MM.1S (cell line): Measurements from ENCODE around the gene ZSWIM4.

Source experiments
- EZH2 ChIP-seq: fragments of 300-600 bp; sonication (generic); optimal IDR thresholded peaks from 2 replicates; pipeline ENCODE3; 2017; ENCODE audit warnings: low read depth, mild to moderate bottlenecking, antibody characterized with exemption, low read length, mixed read lengths
- EZH2phosphoT487 ChIP-seq: fragments of 300-600 bp; sonication (generic); IDR thresholded peaks from 2 replicates; pipeline ENCODE4 v1.6.1; 2018; ENCODE audit warnings: antibody characterized with exemption, low read length
- TF ChIP-seq, protein P1 (sequence below): fragments of 300-600 bp; sonication (generic); IDR thresholded peaks from 2 replicates; pipeline ENCODE4 v1.5.1; 2016; ENCODE audit warnings: antibody characterized with exemption, low read length, mixed read lengths

DNA sequence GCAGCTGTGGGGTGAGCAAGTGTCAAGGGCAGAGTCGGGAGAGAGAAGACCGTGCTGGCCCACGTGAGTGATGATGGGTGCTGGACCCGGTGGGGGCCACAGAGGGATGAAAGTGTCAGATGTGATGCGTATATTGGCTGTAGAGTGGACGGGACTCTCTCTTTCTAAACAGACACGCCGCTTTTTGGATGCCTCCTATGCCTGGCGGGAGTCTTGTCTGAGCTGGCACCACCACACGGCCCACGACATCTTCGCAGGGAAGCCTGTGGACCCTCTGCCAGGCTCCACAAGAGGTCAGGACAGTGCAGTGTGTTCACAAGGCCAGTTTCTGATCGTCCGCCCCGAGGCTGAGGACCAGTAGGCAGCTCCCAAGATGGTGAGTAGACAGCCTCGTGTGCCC is 43.8 kb upstream of the ZSWIM4 start:
- TF ChIP-seq, protein P1, sequence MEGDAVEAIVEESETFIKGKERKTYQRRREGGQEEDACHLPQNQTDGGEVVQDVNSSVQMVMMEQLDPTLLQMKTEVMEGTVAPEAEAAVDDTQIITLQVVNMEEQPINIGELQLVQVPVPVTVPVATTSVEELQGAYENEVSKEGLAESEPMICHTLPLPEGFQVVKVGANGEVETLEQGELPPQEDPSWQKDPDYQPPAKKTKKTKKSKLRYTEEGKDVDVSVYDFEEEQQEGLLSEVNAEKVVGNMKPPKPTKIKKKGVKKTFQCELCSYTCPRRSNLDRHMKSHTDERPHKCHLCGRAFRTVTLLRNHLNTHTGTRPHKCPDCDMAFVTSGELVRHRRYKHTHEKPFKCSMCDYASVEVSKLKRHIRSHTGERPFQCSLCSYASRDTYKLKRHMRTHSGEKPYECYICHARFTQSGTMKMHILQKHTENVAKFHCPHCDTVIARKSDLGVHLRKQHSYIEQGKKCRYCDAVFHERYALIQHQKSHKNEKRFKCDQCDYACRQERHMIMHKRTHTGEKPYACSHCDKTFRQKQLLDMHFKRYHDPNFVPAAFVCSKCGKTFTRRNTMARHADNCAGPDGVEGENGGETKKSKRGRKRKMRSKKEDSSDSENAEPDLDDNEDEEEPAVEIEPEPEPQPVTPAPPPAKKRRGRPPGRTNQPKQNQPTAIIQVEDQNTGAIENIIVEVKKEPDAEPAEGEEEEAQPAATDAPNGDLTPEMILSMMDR, result no peak
- TF ChIP-seq EZH2 (no peak), EZH2phosphoT487 (no peak)
